ENCODE measurements around the gene CEP162. TPM values are rescaled to one million over a fixed set of nuclear protein-coding genes. Genes with fewer than 3 reads are reported as not detected.

CEP162 gene
- total and polyA plus RNA-seq, 2 of the 8 experiments (the other 6 are each of a cell fraction or from before 2014, with no cell fraction given), result 1.3 to 10.6 TPM

- TF ChIP-seq CHD7 (IDR thresholded peaks at IDR 0.05; ENCODE audit: insufficient replicate concordance, low read length), result no peak
- no peak for TF ChIP-seq YY1 (IDR thresholded peaks at IDR 0.05; ENCODE audit: low read depth, low read length)
- no peak for TF ChIP-seq HDAC6 (IDR thresholded peaks at IDR 0.05; ENCODE audit: low read depth, low read length)
- no peak for TF ChIP-seq SP4 (IDR thresholded peaks at IDR 0.05; ENCODE audit: low read length)
- no peak for TF ChIP-seq CBX5 (IDR thresholded peaks at IDR 0.05; ENCODE audit: low read depth, low read length)
- no peak for TF ChIP-seq RBBP5 (IDR thresholded peaks at IDR 0.05; ENCODE audit: borderline replicate concordance, low read depth, low read length)
- TF ChIP-seq, protein P1, sequence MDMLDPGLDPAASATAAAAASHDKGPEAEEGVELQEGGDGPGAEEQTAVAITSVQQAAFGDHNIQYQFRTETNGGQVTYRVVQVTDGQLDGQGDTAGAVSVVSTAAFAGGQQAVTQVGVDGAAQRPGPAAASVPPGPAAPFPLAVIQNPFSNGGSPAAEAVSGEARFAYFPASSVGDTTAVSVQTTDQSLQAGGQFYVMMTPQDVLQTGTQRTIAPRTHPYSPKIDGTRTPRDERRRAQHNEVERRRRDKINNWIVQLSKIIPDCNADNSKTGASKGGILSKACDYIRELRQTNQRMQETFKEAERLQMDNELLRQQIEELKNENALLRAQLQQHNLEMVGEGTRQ (IDR thresholded peaks at IDR 0.05; ENCODE audit: low read length), result no peak
- TF ChIP-seq EP300 (IDR thresholded peaks at IDR 0.05; ENCODE audit: borderline replicate concordance in 1 of 2, low read depth in 2 of 2, low read length in 2 of 2), result no peak
- TF ChIP-seq GTF2F1 (IDR thresholded peaks at IDR 0.05; ENCODE audit: borderline replicate concordance, low read depth, low read length), result no peak
- no peak for TF ChIP-seq SAP30 (IDR thresholded peaks at IDR 0.05; ENCODE audit: insufficient read depth, insufficient replicate concordance, low read length)
- TF ChIP-seq SRF (IDR thresholded peaks at IDR 0.05; ENCODE audit: low read depth, low read length), result no peak
Observed at GRCh38 chr6:84258866-84259265, 31.4 kb upstream of the CEP162 start (continued).

Measured in H1 (cell line).